Stimulated activated CD4-positive, alpha-beta T cell treated with anti-CD3 and anti-CD28 coated beads, Interleukin-15, amount 100 ng/mL, for 48 hours (primary cell): ENCODE data around the gene AP2B1.

Source experiments
- DNase-seq, 2 donors: peaks; one replicate each; pipeline ENCODE4 v3.0.0-alpha.2; 2020; ENCODE audit warnings: low read depth in 2 of 2

AP2B1 gene

GRCh38 chr17:35773129-35773528 is 186.0 kb downstream of the AP2B1 start:
- DNase-seq: no peak

GRCh38 chr17:35773679-35774425 is 186.7 kb downstream of the AP2B1 start:
- no peak for DNase-seq

DNA sequence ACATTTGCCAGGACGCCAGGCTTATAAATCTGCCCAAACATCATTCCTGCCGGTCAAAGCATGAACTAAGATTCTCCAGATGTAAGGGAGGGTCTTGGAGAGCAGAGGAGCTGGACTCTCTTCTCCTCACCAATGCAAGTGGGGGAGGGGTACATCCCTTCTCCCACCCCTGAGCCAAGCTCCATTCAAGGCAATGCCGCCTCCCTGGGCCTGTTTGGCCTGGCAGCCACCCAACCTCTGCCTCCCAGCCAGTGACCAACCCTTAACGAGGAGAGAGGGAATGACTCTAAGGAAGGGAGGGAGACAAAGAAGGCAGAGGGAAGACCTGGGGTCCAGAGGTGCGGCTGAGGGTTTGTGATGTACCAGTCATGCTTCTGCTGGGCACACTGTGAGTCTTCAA is 187.4 kb downstream of the AP2B1 start:
- no peak for DNase-seq

DNA sequence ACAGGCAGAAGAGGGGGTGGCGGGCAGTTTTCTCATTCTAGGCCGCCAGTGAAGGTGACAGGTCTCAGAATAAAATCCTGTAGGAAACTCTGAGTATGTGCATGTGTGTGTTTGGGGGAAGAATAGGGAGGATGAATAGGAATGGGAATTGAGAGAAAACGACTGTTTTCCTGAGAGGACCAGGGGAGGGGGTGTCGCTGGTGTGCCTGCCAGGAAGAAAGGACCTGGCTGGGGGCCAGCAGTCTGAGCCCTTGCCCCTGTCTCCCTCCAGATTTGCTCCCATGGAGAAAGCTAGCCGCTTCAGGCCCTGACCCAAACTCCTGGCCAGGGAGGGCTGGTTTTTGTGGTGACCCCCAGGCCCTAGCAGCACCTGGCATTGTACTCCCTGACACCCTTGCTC is 187.9 kb downstream of the AP2B1 start:
- no peak for DNase-seq

DNA sequence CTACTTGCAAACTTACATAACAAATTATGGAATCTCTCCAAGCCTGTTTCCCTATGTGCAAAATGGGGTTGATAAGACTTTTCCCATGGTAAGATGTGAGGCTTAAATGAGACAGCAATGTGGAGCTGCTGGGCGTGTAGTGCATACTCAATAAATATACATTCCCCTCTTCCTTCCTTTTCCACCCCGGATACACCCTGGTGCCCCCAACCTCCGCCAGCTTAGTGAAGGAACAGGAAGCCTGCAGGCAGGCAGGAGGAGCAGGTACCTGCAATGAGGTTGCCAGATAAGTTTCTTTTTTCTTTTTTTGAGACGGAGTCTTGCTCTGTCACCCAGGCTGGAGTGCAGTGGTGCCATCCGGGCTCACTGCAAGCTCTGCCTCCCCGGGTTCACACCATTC is 188.5 kb downstream of the AP2B1 start:
- no peak for DNase-seq
